ENCODE measurements around the gene BBS9.

Gene BBS9

DNA sequence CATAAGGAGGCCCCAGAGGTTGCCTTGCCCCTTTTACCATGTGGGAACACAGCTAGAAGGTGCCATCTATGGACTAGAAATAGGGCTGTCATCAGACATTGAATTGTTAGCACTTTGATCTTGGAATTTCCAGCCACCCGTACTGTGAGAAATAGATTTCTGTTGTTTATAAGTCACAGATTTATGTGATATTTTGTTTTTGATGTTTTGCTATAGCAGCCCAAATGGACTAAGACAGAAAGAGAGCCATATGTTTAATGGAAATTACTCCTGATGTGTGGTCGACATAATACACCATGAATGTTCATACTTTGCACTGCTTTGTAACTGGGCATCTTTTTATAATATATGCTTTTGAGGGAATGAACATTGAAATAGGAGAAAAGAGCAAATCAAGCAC, 302.2 kb downstream of the BBS9 start:
- TF ChIP-seq, protein P1, sequence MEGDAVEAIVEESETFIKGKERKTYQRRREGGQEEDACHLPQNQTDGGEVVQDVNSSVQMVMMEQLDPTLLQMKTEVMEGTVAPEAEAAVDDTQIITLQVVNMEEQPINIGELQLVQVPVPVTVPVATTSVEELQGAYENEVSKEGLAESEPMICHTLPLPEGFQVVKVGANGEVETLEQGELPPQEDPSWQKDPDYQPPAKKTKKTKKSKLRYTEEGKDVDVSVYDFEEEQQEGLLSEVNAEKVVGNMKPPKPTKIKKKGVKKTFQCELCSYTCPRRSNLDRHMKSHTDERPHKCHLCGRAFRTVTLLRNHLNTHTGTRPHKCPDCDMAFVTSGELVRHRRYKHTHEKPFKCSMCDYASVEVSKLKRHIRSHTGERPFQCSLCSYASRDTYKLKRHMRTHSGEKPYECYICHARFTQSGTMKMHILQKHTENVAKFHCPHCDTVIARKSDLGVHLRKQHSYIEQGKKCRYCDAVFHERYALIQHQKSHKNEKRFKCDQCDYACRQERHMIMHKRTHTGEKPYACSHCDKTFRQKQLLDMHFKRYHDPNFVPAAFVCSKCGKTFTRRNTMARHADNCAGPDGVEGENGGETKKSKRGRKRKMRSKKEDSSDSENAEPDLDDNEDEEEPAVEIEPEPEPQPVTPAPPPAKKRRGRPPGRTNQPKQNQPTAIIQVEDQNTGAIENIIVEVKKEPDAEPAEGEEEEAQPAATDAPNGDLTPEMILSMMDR (IDR thresholded peaks at IDR 0.05), result no peak

DNA sequence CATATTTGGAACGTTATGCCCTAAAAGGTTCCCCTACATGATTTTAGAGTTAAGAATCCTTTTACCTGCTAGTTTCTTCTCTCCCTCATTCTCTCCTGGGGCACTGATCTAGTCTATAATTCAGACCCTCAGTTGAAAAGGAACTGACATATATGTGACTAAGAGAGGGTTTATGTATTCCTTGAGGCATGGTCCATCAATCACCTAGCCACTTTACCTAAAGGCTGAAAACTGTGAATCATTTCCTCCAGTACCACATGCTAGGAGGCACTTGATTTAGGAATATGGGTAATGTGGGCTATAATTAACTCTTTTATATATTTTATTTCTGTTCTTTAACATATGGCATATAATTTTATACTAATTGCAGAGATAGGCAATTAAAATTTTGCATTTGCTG, 303.5 kb downstream of the BBS9 start:
- TF ChIP-seq, protein P1 (IDR thresholded peaks at IDR 0.05), result no peak

DNA sequence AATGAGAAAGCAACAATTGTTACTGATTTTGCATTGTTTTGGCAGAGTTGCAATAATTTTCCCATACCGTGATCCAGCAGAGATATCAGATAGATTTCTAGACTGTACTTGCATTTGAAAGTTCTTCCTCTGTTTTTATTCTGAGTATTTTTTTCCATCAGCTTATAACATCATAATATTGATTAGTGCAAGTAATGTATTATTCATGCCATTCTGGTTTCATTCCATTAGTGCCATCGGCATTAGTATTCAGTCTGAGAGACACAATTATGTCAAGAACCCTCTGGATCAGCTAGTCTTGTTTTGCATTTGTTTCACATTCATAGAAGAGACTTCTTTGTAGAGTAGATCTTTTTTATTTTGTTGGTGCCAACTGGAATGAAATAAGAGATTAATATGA, 304.0 kb downstream of the BBS9 start:
- TF ChIP-seq, protein P1 (IDR thresholded peaks at IDR 0.05), result no peak

DNA sequence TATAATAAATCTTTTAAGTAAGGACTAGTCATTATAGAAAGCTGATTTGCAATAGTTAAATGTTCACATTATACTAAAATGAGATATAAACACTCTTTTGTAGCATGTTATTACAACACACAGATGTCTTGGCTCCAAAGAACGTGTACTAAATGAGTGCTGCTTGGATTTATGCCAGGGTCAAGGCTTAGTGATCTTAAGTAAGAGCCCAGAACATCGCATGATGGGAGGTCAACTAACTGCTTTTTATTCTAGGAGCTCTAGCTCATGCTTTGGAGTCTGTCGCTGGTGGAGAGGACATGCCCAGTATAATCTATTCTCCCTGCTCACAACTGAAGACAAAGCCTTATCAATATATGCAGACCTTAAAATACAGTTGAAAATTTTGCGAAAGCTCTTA, 315.1 kb downstream of the BBS9 start:
- TF ChIP-seq, protein P1 (IDR thresholded peaks at IDR 0.05), result no peak

DNA sequence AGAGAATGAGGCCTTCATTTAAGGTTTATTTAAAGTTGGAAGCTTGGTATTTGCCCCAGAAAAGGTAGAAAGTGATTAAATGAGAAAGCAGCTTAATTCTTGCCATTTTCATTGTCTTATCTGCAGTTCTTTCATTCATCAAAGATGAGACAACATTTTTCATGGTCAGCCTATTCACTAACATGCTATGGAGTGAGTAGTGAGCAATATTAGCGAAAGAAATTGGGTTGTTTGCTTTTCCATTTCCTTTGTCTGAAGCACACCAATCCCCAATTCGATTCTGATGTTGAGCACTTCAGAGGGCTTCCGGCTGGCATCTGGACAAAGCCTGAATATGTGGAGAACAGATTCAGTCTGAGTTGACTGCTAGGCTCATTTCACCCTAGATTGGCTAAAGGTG, 317.2 kb downstream of the BBS9 start:
- TF ChIP-seq, protein P1 (IDR thresholded peaks at IDR 0.05), result no peak

DNA sequence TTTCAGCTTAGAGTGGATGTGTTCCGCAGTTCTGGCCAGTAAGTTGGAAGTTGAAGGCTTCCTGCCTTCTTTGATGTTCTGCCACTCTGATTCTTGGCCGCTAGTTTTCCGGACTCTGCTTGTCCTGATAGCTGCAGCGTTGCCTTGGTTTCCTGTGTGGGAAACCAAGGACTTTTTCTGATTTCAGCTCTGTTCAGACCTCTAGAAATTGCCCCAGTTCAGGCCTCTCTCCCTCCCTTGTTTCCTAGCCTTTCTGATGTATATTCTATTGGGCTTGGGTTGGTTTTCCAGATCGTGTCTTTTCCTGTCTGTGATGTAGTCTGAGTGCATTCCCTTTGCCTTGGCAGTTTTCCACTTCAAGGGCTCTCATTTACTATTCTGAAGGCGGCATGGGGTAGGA, 318.7 kb downstream of the BBS9 start:
- TF ChIP-seq, protein P1 (IDR thresholded peaks at IDR 0.05), result no peak

DNA sequence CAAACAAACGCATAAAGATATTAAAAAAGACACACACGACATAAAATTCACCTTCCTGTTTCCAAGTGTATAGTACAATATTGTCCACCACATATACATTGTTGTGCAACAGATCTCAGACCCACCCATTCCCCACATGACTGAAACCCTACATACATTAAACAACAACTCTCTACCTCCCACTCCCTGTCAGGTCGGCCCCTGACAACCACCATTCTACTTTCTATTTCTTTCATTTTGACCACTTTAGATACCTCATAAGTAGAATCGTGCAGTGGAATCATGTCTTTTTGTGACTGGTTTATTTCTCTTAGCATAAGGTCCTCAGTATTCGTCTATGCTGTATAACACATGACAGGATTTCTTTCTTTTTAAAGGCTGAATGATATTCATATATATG, 320.5 kb downstream of the BBS9 start:
- TF ChIP-seq, protein P1 (IDR thresholded peaks at IDR 0.05), result no peak

DNA sequence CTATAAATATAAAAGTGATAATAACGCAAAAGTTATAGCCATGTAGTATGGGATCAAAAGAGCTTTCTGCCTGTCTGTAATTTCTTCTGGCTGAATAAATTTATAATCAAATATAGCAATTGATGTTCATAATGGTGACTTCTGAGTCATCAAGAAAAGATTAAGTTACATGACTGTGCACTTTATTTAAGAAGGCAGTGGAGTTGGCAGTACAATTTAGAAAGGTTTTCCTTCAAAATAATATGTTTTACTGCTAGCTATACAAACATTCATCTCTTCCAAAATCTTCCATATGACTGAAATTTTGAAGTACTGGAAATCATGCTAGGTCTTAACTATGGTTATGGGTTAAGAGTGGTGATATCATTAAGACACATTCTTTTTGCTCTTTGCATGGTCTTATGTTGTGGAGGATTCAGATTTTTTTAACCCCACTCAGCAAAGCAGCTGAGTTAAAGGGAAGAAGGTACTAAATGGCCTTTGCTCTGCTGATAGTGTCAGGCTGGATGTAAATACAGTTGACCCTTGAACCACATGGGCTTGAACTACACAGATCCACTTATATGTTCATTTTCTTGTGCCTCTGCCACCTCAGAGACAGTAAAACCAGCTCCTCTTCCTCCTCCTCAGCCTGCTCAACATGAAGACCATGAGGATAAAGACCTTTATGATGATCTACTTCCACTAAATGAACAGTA, 323.6 kb downstream of the BBS9 start:
- TF ChIP-seq, protein P1 (IDR thresholded peaks at IDR 0.05), result no peak

All from LNCAP (cell line).